CD4-positive, alpha-beta T cell treated with Interleukin-1 beta for 1 hour (primary cell): Measurements from ENCODE around the gene FTL.

Source experiments
- DNase-seq, 2 donors: peaks; one replicate each; pipeline ENCODE4 v3.0.0-alpha.2; 2020 to 2022

Gene FTL

GRCh38 chr19:48966541-48967345 is 1.6 kb downstream of the FTL start:
- DNase-seq, result no peak

GRCh38 chr19:48967346-48968178 is 2.5 kb downstream of the FTL start:
- peak in 1 of 2 donors; percentile 74 for DNase-seq

GRCh38 chr19:48968179-48968661 is 3.1 kb downstream of the FTL start:
- no peak for DNase-seq

- no peak for DNase-seq
These were observed 3.7 kb downstream of the FTL start for GRCh38 chr19:48968813-48969218.

GRCh38 chr19:48969276-48970138 is 4.4 kb downstream of the FTL start:
- DNase-seq, result no peak

GRCh38 chr19:48970139-48970766 is 5.1 kb downstream of the FTL start:
- no peak for DNase-seq

- peak; percentile 78 to 82 for DNase-seq
These were observed 5.8 kb downstream of the FTL start for GRCh38 chr19:48970923-48971395.

- DNase-seq, result peak; percentile 44 to 58
These were observed 11.1 kb downstream of the FTL start for GRCh38 chr19:48975947-48976847.

- no peak for DNase-seq
These were observed 12.0 kb downstream of the FTL start for GRCh38 chr19:48977061-48977460.

GRCh38 chr19:48982280-48982679 is 17.2 kb downstream of the FTL start:
- DNase-seq, result no peak

GRCh38 chr19:48985711-48986110 is 20.6 kb downstream of the FTL start:
- DNase-seq, result no peak

GRCh38 chr19:48986211-48986610 is 21.1 kb downstream of the FTL start:
- no peak for DNase-seq

- no peak for DNase-seq
These were observed 22.2 kb downstream of the FTL start for GRCh38 chr19:48987323-48987722.

- no peak for DNase-seq
These were observed 23.2 kb downstream of the FTL start for GRCh38 chr19:48988286-48988685.

GRCh38 chr19:48988860-48989259 is 23.8 kb downstream of the FTL start:
- DNase-seq, result no peak

GRCh38 chr19:48989701-48990291 is 24.7 kb downstream of the FTL start:
- DNase-seq, result no peak

GRCh38 chr19:48990400-48990799 is 25.3 kb downstream of the FTL start:
- DNase-seq, result no peak

- DNase-seq, result no peak
These were observed 26.0 kb downstream of the FTL start for GRCh38 chr19:48991011-48991609.

GRCh38 chr19:48991873-48992580 is 26.9 kb downstream of the FTL start:
- DNase-seq, result peak in 1 of 2 donors; percentile 42
